Measurements from ENCODE around the gene TMEM219.
A peak's percentile ranks its signal among the peaks of the same experiment; 100 is the strongest.
"Not testable (repeated sequence)": the region's sequence is repeated elsewhere in the genome, so short reads cannot be mapped to it uniquely, and the experiment has no call there.

Gene TMEM219

GRCh38 chr16:29926711-29927052, 35.2 kb upstream of the TMEM219 start:
- Histone ChIP-seq H3K18ac (ENCODE audit: low read depth in 1 of 2, low read length in 2 of 2) (peak overlapping the region; percentile 55 to 62), H2BK5ac (ENCODE audit: low read depth, low read length, poor library complexity, severe bottlenecking) (no peak overlapping the region), H3K4me3 (ENCODE audit: insufficient read depth in 1 of 2, low read depth in 1 of 2, low read length in 2 of 2) (peak overlapping the region; percentile 55 to 82), H3K4me1 (ENCODE audit: control insufficient read depth, insufficient read depth, low read depth, low read length) (peaks cover 16% of the 10 kb centered on the region), H3K27ac (ENCODE audit: low read length, poor library complexity, severe bottlenecking) (peak overlapping the region; percentile 21), H2AFZ (ENCODE audit: low read depth, low read length) (no peak overlapping the region), H3K9me3 (ENCODE audit: control insufficient read depth, low read length) (no peaks in the 10 kb centered on the region), H3K36me3 (ENCODE audit: control insufficient read depth in 1 of 2, insufficient read depth in 2 of 2, low read depth in 1 of 2, low read length in 2 of 2) (peaks cover 7 to 15% of the 10 kb centered on the region in 2 experiments), H3K4ac (ENCODE audit: low read depth in 1 of 2, low read length in 2 of 2) (peak overlapping the region in 1 of 2 experiments; percentile 33), H3K9ac (ENCODE audit: low read length) (peak overlapping the region; percentile 93), H4K8ac (ENCODE audit: low read length) (peak overlapping the region; percentile 92), H2BK120ac (ENCODE audit: low read depth, low read length) (no peak overlapping the region), H3K27me3 (ENCODE audit: control insufficient read depth in 1 of 2, insufficient read depth in 1 of 2, low read length in 2 of 2) (no peaks in the 10 kb centered on the region), H2AK5ac (ENCODE audit: low read length, severe bottlenecking) (no peak overlapping the region), H4K91ac (ENCODE audit: low read length) (peak overlapping the region; percentile 53), H2BK12ac (ENCODE audit: low read length in 2 of 2) (no peak overlapping the region), H3K23ac (ENCODE audit: low read length in 2 of 2) (no peak overlapping the region), H3K79me1 (replicated peaks; ENCODE audit: low read length, poor library complexity, severe bottlenecking) (peaks cover 16% of the 10 kb centered on the region), H2BK15ac (ENCODE audit: low read depth, poor library complexity, severe bottlenecking) (no peak overlapping the region), H3K4me2 (ENCODE audit: low read length, poor library complexity, severe bottlenecking) (peak overlapping the region; percentile 70), H3K14ac (ENCODE audit: low read length in 2 of 2) (peak overlapping the region in 1 of 2 experiments; percentile 57)
- 22% methylated on average over 12 of the region's 12 CpGs for WGBS
- DNase-seq: no peak

GRCh38 chr16:29927070-29927905, 34.6 kb upstream of the TMEM219 start:
- H2BK5ac ChIP-seq (ENCODE audit: low read depth, low read length, poor library complexity, severe bottlenecking): no peak overlapping the region
- 94% methylated on average over 11 of the region's 12 CpGs for WGBS
- H3K27ac ChIP-seq (ENCODE audit: low read length, poor library complexity, severe bottlenecking): no peak overlapping the region
- H3K9ac ChIP-seq (ENCODE audit: low read length): peak overlapping the region; percentile 93
- H3K23ac ChIP-seq (ENCODE audit: low read length in 2 of 2): no peak overlapping the region
- H3K14ac ChIP-seq (ENCODE audit: low read length in 2 of 2): no peak overlapping the region
- no peaks in the 10 kb centered on the region for H3K9me3 ChIP-seq (ENCODE audit: control insufficient read depth, low read length)
- peaks cover 7 to 9% of the 10 kb centered on the region in 2 experiments for H3K36me3 ChIP-seq (ENCODE audit: control insufficient read depth in 1 of 2, insufficient read depth in 2 of 2, low read depth in 1 of 2, low read length in 2 of 2)
- peak overlapping the region in 1 of 2 experiments; percentile 82 for H3K4me3 ChIP-seq (ENCODE audit: insufficient read depth in 1 of 2, low read depth in 1 of 2, low read length in 2 of 2)
- peak overlapping the region in 1 of 2 experiments; percentile 32 for H3K4ac ChIP-seq (ENCODE audit: low read depth in 1 of 2, low read length in 2 of 2)
- no peak overlapping the region for H2BK120ac ChIP-seq (ENCODE audit: low read depth, low read length)
- no peak overlapping the region for H4K91ac ChIP-seq (ENCODE audit: low read length)
- H3K18ac ChIP-seq (ENCODE audit: low read depth in 1 of 2, low read length in 2 of 2): no peak overlapping the region
- H3K27me3 ChIP-seq (ENCODE audit: control insufficient read depth in 1 of 2, insufficient read depth in 1 of 2, low read length in 2 of 2): no peaks in the 10 kb centered on the region
- H3K79me1 ChIP-seq (replicated peaks; ENCODE audit: low read length, poor library complexity, severe bottlenecking): peaks cover 15% of the 10 kb centered on the region
- no peak overlapping the region for H4K8ac ChIP-seq (ENCODE audit: low read length)
- H2AK5ac ChIP-seq (ENCODE audit: low read length, severe bottlenecking): peak overlapping the region; percentile 61
- peak overlapping the region; percentile 70 for H3K4me2 ChIP-seq (ENCODE audit: low read length, poor library complexity, severe bottlenecking)
- no peak overlapping the region for H2AFZ ChIP-seq (ENCODE audit: low read depth, low read length)
- H3K4me1 ChIP-seq (ENCODE audit: control insufficient read depth, insufficient read depth, low read depth, low read length): peaks cover 16% of the 10 kb centered on the region
- no peak overlapping the region for H2BK15ac ChIP-seq (ENCODE audit: low read depth, poor library complexity, severe bottlenecking)
- H2BK12ac ChIP-seq (ENCODE audit: low read length in 2 of 2): no peak overlapping the region
- DNase-seq: no peak

- not testable (repeated sequence) for H3K4ac ChIP-seq (ENCODE audit: low read depth in 1 of 2, low read length in 2 of 2); H3K27ac ChIP-seq (ENCODE audit: low read length, poor library complexity, severe bottlenecking); H3K4me1 ChIP-seq (ENCODE audit: control insufficient read depth, insufficient read depth, low read depth, low read length); DNase-seq; H2AK5ac ChIP-seq (ENCODE audit: low read length, severe bottlenecking); H3K4me2 ChIP-seq (ENCODE audit: low read length, poor library complexity, severe bottlenecking); H3K18ac ChIP-seq (ENCODE audit: low read depth in 1 of 2, low read length in 2 of 2); H2BK5ac ChIP-seq (ENCODE audit: low read depth, low read length, poor library complexity, severe bottlenecking); H3K27me3 ChIP-seq (ENCODE audit: control insufficient read depth in 1 of 2, insufficient read depth in 1 of 2, low read length in 2 of 2); H3K9ac ChIP-seq (ENCODE audit: low read length); H3K23ac ChIP-seq (ENCODE audit: low read length in 2 of 2); H3K9me3 ChIP-seq (ENCODE audit: control insufficient read depth, low read length); H2BK15ac ChIP-seq (ENCODE audit: low read depth, poor library complexity, severe bottlenecking); H2BK120ac ChIP-seq (ENCODE audit: low read depth, low read length); H4K8ac ChIP-seq (ENCODE audit: low read length); H3K14ac ChIP-seq (ENCODE audit: low read length in 2 of 2); H3K36me3 ChIP-seq (ENCODE audit: control insufficient read depth in 1 of 2, insufficient read depth in 2 of 2, low read depth in 1 of 2, low read length in 2 of 2); H4K91ac ChIP-seq (ENCODE audit: low read length); H3K4me3 ChIP-seq (ENCODE audit: insufficient read depth in 1 of 2, low read depth in 1 of 2, low read length in 2 of 2); H2AFZ ChIP-seq (ENCODE audit: low read depth, low read length); H2BK12ac ChIP-seq (ENCODE audit: low read length in 2 of 2); H3K79me1 ChIP-seq (replicated peaks; ENCODE audit: low read length, poor library complexity, severe bottlenecking)
- no CpG with 5 or more reads among the region's 2 CpGs for WGBS
These were observed 30.1 kb upstream of the TMEM219 start for GRCh38 chr16:29931750-29932149.

GRCh38 chr16:29940656-29941055, 21.2 kb upstream of the TMEM219 start:
- H2BK120ac ChIP-seq (ENCODE audit: low read depth, low read length): no peak overlapping the region
- H3K4ac ChIP-seq (ENCODE audit: low read depth in 1 of 2, low read length in 2 of 2): no peak overlapping the region
- H3K27ac ChIP-seq (ENCODE audit: low read length, poor library complexity, severe bottlenecking): no peak overlapping the region
- H3K18ac ChIP-seq (ENCODE audit: low read depth in 1 of 2, low read length in 2 of 2): no peak overlapping the region
- no peak for DNase-seq
- no peak overlapping the region for H4K91ac ChIP-seq (ENCODE audit: low read length)
- no peak overlapping the region for H3K4me3 ChIP-seq (ENCODE audit: insufficient read depth in 1 of 2, low read depth in 1 of 2, low read length in 2 of 2)
- no peak overlapping the region for H2AFZ ChIP-seq (ENCODE audit: low read depth, low read length)
- H3K9ac ChIP-seq (ENCODE audit: low read length): no peak overlapping the region
- no peak overlapping the region for H2AK5ac ChIP-seq (ENCODE audit: low read length, severe bottlenecking)
- H3K36me3 ChIP-seq (ENCODE audit: control insufficient read depth in 1 of 2, insufficient read depth in 2 of 2, low read depth in 1 of 2, low read length in 2 of 2): no peaks in the 10 kb centered on the region
- H2BK15ac ChIP-seq (ENCODE audit: low read depth, poor library complexity, severe bottlenecking): no peak overlapping the region
- H4K8ac ChIP-seq (ENCODE audit: low read length): no peak overlapping the region
- H2BK5ac ChIP-seq (ENCODE audit: low read depth, low read length, poor library complexity, severe bottlenecking): no peak overlapping the region
- WGBS: over 99% methylated on average over 4 of the region's 4 CpGs
- no peak overlapping the region for H3K23ac ChIP-seq (ENCODE audit: low read length in 2 of 2)
- no peak overlapping the region for H3K14ac ChIP-seq (ENCODE audit: low read length in 2 of 2)
- H3K4me1 ChIP-seq (ENCODE audit: control insufficient read depth, insufficient read depth, low read depth, low read length): peaks cover 3% of the 10 kb centered on the region
- no peaks in the 10 kb centered on the region for H3K27me3 ChIP-seq (ENCODE audit: control insufficient read depth in 1 of 2, insufficient read depth in 1 of 2, low read length in 2 of 2)
- H3K79me1 ChIP-seq (replicated peaks; ENCODE audit: low read length, poor library complexity, severe bottlenecking): no peaks in the 10 kb centered on the region
- H3K9me3 ChIP-seq (ENCODE audit: control insufficient read depth, low read length): peaks cover 6% of the 10 kb centered on the region
- H2BK12ac ChIP-seq (ENCODE audit: low read length in 2 of 2): no peak overlapping the region
- no peak overlapping the region for H3K4me2 ChIP-seq (ENCODE audit: low read length, poor library complexity, severe bottlenecking)

Measured in mesenchymal stem cell (in vitro differentiated cells and primary cell).